LHCN-M2 (cell line): ENCODE measurements around the gene ARID3A. TPM values are rescaled to one million over a fixed set of nuclear protein-coding genes. Genes with fewer than 3 reads are reported as not detected.

ENCODE experiments used
- DNase-seq: peaks from one replicate; pipeline ENCODE4 v3.0.0-alpha.2; 2012; ENCODE audit warnings: low read depth
- total RNA-seq: library from RNA; depleted of rRNA; stranded (reverse); fragments of >200 nt; gene quantifications from 2 replicates; pipeline ENCODE4 v1.2.3, GENCODE V29; 2014

The ARID3A gene
- total RNA-seq, 1 experiment from 2014 or later = 3.4 TPM

- no peak for DNase-seq
Measured at GRCh38 chr19:1002600-1002999, 76.8 kb downstream of the ARID3A start.

GRCh38 chr19:1003283-1003682 is 77.4 kb downstream of the ARID3A start:
- no peak for DNase-seq

- no peak for DNase-seq
Measured at GRCh38 chr19:1004204-1004802, 78.5 kb downstream of the ARID3A start.

GRCh38 chr19:1004803-1005664 is 79.2 kb downstream of the ARID3A start:
- DNase-seq = no peak

GRCh38 chr19:1006711-1007398 is 81.0 kb downstream of the ARID3A start:
- no peak for DNase-seq

GRCh38 chr19:1007399-1008251 is 81.8 kb downstream of the ARID3A start:
- no peak for DNase-seq

GRCh38 chr19:1008268-1009040 is 82.6 kb downstream of the ARID3A start:
- no peak for DNase-seq

GRCh38 chr19:1009041-1009980 is 83.5 kb downstream of the ARID3A start:
- no peak for DNase-seq

- no peak for DNase-seq
Measured at GRCh38 chr19:1009981-1010538, 84.2 kb downstream of the ARID3A start.

GRCh38 chr19:1010586-1011510 is 85.0 kb downstream of the ARID3A start:
- no peak for DNase-seq

GRCh38 chr19:1011831-1012333 is 86.0 kb downstream of the ARID3A start:
- DNase-seq = no peak

GRCh38 chr19:1012334-1012733 is 86.5 kb downstream of the ARID3A start:
- DNase-seq = no peak

- DNase-seq = no peak
Measured at GRCh38 chr19:1013218-1013617, 87.4 kb downstream of the ARID3A start.

GRCh38 chr19:1014161-1015060 is 88.6 kb downstream of the ARID3A start:
- DNase-seq = no peak

GRCh38 chr19:1015061-1015781 is 89.4 kb downstream of the ARID3A start:
- no peak for DNase-seq
